SK-N-SH (cell line): ENCODE results near the gene B4GALT6. TPM values are rescaled to one million over a fixed set of nuclear protein-coding genes. Genes with fewer than 3 reads are reported as not detected.

Experiments used
- CTCF ChIA-PET: fragments of 300-600, 350-600 bp; formaldehyde crosslinking; extraction: SDS; loops from one replicate; lab custom pipeline; 2021; lab: Yijun Ruan, JAX
- POLR2A ChIA-PET: fragments of 350-600 bp; sonication (Branson Sonifier 250); formaldehyde crosslinking; extraction: SDS; loops from one replicate; lab custom pipeline; 2020; ENCODE audit warnings: antibody characterized with exemption, inconsistent platforms; lab: Yijun Ruan, JAX
- DNase-seq: peaks from one replicate; pipeline ENCODE4 v3.0.0; 2012
- H2AFZ ChIP-seq: fragments of 200-600 bp; sonication (generic); 2 replicates; pipeline ENCODE4 v1.8.1; 2016; ENCODE audit warnings: antibody characterized with exemption, mild to moderate bottlenecking, low read depth
- H3F3A ChIP-seq: fragments of 200-600 bp; sonication (generic); replicated peaks from 2 replicates; pipeline ENCODE3; 2016; ENCODE audit warnings: antibody characterized with exemption, mild to moderate bottlenecking; ENCODE audit not compliant: insufficient read depth
- H3K27ac ChIP-seq, 2 experiments: fragments of 200-500 bp in 1 of 2; fragments of 200-600 bp in 1 of 2; sonication (Bioruptor generic) in 1 of 2; sonication (generic), shearing (Covaris generic) in 1 of 2; 2 replicates each; pipeline versions ENCODE4 v1.5.1 to v1.6.1; 2014 to 2016; ENCODE audit warnings: low read depth in 2 of 2, inconsistent platforms in 1 of 2, low read length in 1 of 2, mild to moderate bottlenecking in 1 of 2, mixed read lengths in 1 of 2
- H3K27me3 ChIP-seq: fragments of 200-600 bp; sonication (generic), shearing (Covaris generic); 2 replicates; pipeline ENCODE4 v1.6.1; 2016; ENCODE audit warnings: mixed run types; ENCODE audit not compliant: insufficient read depth
- H3K36me3 ChIP-seq, 2 experiments: fragments of 200-500 bp in 1 of 2; fragments of 200-600 bp in 1 of 2; sonication (Bioruptor generic) in 1 of 2; sonication (generic) in 1 of 2; replicated peaks in 1 of 2; 2 replicates each; pipeline versions ENCODE3 to v1.5.1; 2014 to 2016; ENCODE audit warnings: low read length in 1 of 2, mild to moderate bottlenecking in 1 of 2; ENCODE audit not compliant: insufficient read depth in 2 of 2, control insufficient read depth in 1 of 2
- H3K4me1 ChIP-seq, 2 experiments: fragments of 200-500 bp in 1 of 2; fragments of 200-600 bp in 1 of 2; sonication (Bioruptor generic) in 1 of 2; sonication (generic), shearing (Covaris generic) in 1 of 2; 2 replicates each; pipeline versions ENCODE4 v1.5.1 to v1.6.1; 2014 to 2016; ENCODE audit warnings: low read depth in 1 of 2, low read length in 1 of 2, mixed run types in 1 of 2; ENCODE audit not compliant: insufficient read depth in 2 of 2, control insufficient read depth in 1 of 2
- H3K4me2 ChIP-seq: fragments of 200-600 bp; sonication (generic), shearing (Covaris generic); 2 replicates; pipeline ENCODE4 v1.6.1; 2017; ENCODE audit warnings: mixed run types
- H3K4me3 ChIP-seq, 2 experiments: fragments of 200-500 bp in 1 of 2; fragments of 200-600 bp in 1 of 2; sonication (Bioruptor generic) in 1 of 2; sonication (generic), shearing (Covaris generic) in 1 of 2; 2 replicates each; pipeline versions ENCODE4 v1.5.1 to v1.8.1; 2014 to 2016; ENCODE audit warnings: low read depth in 2 of 2, inconsistent platforms in 1 of 2, low read length in 1 of 2, mild to moderate bottlenecking in 1 of 2, mixed read lengths in 1 of 2, moderate library complexity in 1 of 2
- H3K79me2 ChIP-seq: fragments of 200-600 bp; sonication (generic); 2 replicates; pipeline ENCODE4 v1.8.1; 2017; ENCODE audit warnings: mild to moderate bottlenecking; ENCODE audit not compliant: insufficient read depth
- H3K9ac ChIP-seq: fragments of 200-600 bp; sonication (generic); 2 replicates; pipeline ENCODE4 v1.6.1; 2017; ENCODE audit warnings: mixed run types
- H3K9me2 ChIP-seq: fragments of 200-600 bp; sonication (generic); 2 replicates; pipeline ENCODE4 v1.6.1; 2017; ENCODE audit warnings: mixed run types
- H3K9me3 ChIP-seq: fragments of 200-600 bp; sonication (generic); 2 replicates; pipeline ENCODE4 v1.6.1; 2017; ENCODE audit warnings: mixed run types, mild to moderate bottlenecking, moderate library complexity
- H4K20me1 ChIP-seq: fragments of 200-600 bp; sonication (generic); 2 replicates; pipeline ENCODE4 v1.6.1; 2017; ENCODE audit warnings: mild to moderate bottlenecking, mixed run types; ENCODE audit not compliant: insufficient read depth
- ELF1 ChIP-seq: IDR thresholded peaks from 2 replicates; pipeline ENCODE4 v1.4.0; 2012
- EP300 ChIP-seq, 2 experiments: IDR thresholded peaks; 2 replicates each; pipeline versions ENCODE4 v1.4.0 to v1.6.1; 2012; ENCODE audit warnings: borderline replicate concordance in 1 of 2, low read depth in 1 of 2, low read length in 1 of 2
- EZH2phosphoT487 ChIP-seq: fragments of 200-600 bp; sonication (generic); IDR thresholded peaks from 2 replicates; pipeline ENCODE4 v1.6.1; 2017; ENCODE audit warnings: low read depth, mixed run types, mild to moderate bottlenecking, antibody characterized with exemption, moderate library complexity, borderline replicate concordance
- FOSL2 ChIP-seq: IDR thresholded peaks from 2 replicates; pipeline ENCODE4 v1.4.0; 2012; ENCODE audit warnings: low read depth, mild to moderate bottlenecking, moderate library complexity, borderline replicate concordance
- FOXM1 ChIP-seq: IDR thresholded peaks from 2 replicates; pipeline ENCODE4 v1.4.0; 2012; ENCODE audit warnings: low read depth, mild to moderate bottlenecking
- GABPA ChIP-seq: IDR thresholded peaks from 2 replicates; pipeline ENCODE4 v1.4.0; 2012; ENCODE audit warnings: low read depth, mild to moderate bottlenecking
- MEF2A ChIP-seq: IDR thresholded peaks from 2 replicates; pipeline ENCODE4 v1.4.0; 2012; ENCODE audit warnings: low read depth, borderline replicate concordance
- RCOR1 ChIP-seq: fragments of 150-350 bp; IDR thresholded peaks from 2 replicates; pipeline ENCODE4 v1.6.1; 2017; ENCODE audit warnings: antibody characterized with exemption, low read length
- RXRA ChIP-seq: IDR thresholded peaks from 2 replicates; pipeline ENCODE4 v1.4.0; 2012; ENCODE audit warnings: low read depth, mild to moderate bottlenecking, borderline replicate concordance
- SMC3 ChIP-seq: IDR thresholded peaks from 2 replicates; pipeline ENCODE4 v1.6.1; 2012; ENCODE audit warnings: low read depth, low read length, improper control_type of control experiment
- TCF12 ChIP-seq: IDR thresholded peaks from 2 replicates; pipeline ENCODE4 v1.4.0; 2012
- TEAD4 ChIP-seq: IDR thresholded peaks from 2 replicates; pipeline ENCODE4 v1.4.0; 2012; ENCODE audit warnings: mild to moderate bottlenecking, borderline replicate concordance; ENCODE audit not compliant: insufficient read depth
- YY1 ChIP-seq: IDR thresholded peaks from 2 replicates; pipeline ENCODE4 v1.4.0; 2012; ENCODE audit warnings: low read depth, mild to moderate bottlenecking
- WGBS: methylation state at CpG from one replicate; pipeline ENCODE4 v1.1.6; 2017; ENCODE audit warnings: low lambda C conversion rate; 5-methylcytosine and 5-hydroxymethylcytosine counted together
- polyA plus RNA-seq, 3 experiments: library from polyadenylated mRNA; depleted of rRNA; stranded (reverse); fragments of >200 nt; gene quantifications; 2 replicates each; pipeline ENCODE4 v1.2.3, GENCODE V29; 2012
- TF ChIP-seq, protein P1 (sequence below): IDR thresholded peaks from 2 replicates; pipeline ENCODE4 v1.6.1; 2012; ENCODE audit warnings: mild to moderate bottlenecking, low read depth, low read length, moderate library complexity
- TF ChIP-seq, protein P2 (sequence below): fragments of 150-350 bp; IDR thresholded peaks from 2 replicates; pipeline ENCODE4 v1.6.1; 2017; ENCODE audit warnings: antibody characterized with exemption, low read length, low read depth, borderline replicate concordance
- TF ChIP-seq, protein P3 (sequence below): IDR thresholded peaks from 2 replicates; pipeline ENCODE4 v1.4.0; 2012; ENCODE audit warnings: low read depth, borderline replicate concordance
- TF ChIP-seq, protein P4 (sequence below): IDR thresholded peaks from 2 replicates; pipeline ENCODE4 v1.4.0; 2012; ENCODE audit warnings: low read depth

Gene B4GALT6
- polyA plus RNA-seq, 1 of the 3 experiments (the other 2 are of a cell fraction), result 3.1 TPM

DNA sequence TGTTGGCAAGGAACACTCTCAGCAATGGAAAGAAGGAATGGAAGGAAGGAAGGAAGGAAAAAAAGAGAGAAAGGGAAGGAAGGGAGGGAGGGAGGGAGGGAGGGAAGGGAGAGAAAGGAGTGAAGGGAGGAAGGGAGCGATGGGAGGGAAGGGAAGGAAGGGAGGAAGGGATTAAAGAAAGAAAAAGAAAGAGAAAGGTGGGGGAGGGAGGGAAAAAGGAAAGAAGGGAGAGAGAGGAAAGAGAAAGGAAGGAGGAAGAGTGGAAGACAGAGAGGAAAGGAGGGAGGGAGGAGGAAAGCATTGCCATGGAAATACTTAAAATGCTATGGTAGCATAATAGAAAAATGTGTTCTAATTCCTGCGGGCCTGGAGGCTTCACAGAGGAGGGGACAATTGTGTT, 70.3 kb downstream of the B4GALT6 start:
- DNase-seq, result no peak
- WGBS, result 98% methylated on average over 2 of the region's 2 CpGs
- Histone ChIP-seq H3K9me2 (no peaks in the 10 kb centered on the region), H3K9ac (no peak overlapping the region), H3K27ac (no peak overlapping the region), H3K4me3 (no peak overlapping the region), H3F3A (no peaks in the 10 kb centered on the region), H2AFZ (no peak overlapping the region), H3K9me3 (no peaks in the 10 kb centered on the region), H3K79me2 (no peaks in the 10 kb centered on the region), H3K36me3 (no peaks in the 10 kb centered on the region), H3K27me3 (no peaks in the 10 kb centered on the region), H3K4me1 (peaks cover 0 to 6% of the 10 kb centered on the region in 2 experiments; a peak in 1 of 4 replicates), H3K4me2 (no peak overlapping the region), H4K20me1 (no peaks in the 10 kb centered on the region)
- ChIA-PET POLR2A (no interaction called here), CTCF (no interaction called here)
- TF ChIP-seq, protein P1, sequence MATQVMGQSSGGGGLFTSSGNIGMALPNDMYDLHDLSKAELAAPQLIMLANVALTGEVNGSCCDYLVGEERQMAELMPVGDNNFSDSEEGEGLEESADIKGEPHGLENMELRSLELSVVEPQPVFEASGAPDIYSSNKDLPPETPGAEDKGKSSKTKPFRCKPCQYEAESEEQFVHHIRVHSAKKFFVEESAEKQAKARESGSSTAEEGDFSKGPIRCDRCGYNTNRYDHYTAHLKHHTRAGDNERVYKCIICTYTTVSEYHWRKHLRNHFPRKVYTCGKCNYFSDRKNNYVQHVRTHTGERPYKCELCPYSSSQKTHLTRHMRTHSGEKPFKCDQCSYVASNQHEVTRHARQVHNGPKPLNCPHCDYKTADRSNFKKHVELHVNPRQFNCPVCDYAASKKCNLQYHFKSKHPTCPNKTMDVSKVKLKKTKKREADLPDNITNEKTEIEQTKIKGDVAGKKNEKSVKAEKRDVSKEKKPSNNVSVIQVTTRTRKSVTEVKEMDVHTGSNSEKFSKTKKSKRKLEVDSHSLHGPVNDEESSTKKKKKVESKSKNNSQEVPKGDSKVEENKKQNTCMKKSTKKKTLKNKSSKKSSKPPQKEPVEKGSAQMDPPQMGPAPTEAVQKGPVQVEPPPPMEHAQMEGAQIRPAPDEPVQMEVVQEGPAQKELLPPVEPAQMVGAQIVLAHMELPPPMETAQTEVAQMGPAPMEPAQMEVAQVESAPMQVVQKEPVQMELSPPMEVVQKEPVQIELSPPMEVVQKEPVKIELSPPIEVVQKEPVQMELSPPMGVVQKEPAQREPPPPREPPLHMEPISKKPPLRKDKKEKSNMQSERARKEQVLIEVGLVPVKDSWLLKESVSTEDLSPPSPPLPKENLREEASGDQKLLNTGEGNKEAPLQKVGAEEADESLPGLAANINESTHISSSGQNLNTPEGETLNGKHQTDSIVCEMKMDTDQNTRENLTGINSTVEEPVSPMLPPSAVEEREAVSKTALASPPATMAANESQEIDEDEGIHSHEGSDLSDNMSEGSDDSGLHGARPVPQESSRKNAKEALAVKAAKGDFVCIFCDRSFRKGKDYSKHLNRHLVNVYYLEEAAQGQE, result no peak
- no peak for TF ChIP-seq GABPA
- no peak for TF ChIP-seq FOXM1
- no peak for TF ChIP-seq TCF12
- TF ChIP-seq, protein P2, sequence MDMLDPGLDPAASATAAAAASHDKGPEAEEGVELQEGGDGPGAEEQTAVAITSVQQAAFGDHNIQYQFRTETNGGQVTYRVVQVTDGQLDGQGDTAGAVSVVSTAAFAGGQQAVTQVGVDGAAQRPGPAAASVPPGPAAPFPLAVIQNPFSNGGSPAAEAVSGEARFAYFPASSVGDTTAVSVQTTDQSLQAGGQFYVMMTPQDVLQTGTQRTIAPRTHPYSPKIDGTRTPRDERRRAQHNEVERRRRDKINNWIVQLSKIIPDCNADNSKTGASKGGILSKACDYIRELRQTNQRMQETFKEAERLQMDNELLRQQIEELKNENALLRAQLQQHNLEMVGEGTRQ, result no peak
- no peak for TF ChIP-seq ELF1
- no peak for TF ChIP-seq SMC3
- TF ChIP-seq FOSL2, result no peak
- TF ChIP-seq, protein P3, sequence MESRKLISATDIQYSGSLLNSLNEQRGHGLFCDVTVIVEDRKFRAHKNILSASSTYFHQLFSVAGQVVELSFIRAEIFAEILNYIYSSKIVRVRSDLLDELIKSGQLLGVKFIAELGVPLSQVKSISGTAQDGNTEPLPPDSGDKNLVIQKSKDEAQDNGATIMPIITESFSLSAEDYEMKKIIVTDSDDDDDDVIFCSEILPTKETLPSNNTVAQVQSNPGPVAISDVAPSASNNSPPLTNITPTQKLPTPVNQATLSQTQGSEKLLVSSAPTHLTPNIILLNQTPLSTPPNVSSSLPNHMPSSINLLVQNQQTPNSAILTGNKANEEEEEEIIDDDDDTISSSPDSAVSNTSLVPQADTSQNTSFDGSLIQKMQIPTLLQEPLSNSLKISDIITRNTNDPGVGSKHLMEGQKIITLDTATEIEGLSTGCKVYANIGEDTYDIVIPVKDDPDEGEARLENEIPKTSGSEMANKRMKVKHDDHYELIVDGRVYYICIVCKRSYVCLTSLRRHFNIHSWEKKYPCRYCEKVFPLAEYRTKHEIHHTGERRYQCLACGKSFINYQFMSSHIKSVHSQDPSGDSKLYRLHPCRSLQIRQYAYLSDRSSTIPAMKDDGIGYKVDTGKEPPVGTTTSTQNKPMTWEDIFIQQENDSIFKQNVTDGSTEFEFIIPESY, result no peak
- no peak for TF ChIP-seq TEAD4
- TF ChIP-seq EP300 (IDR thresholded peaks at IDR 0.05; ENCODE audit: borderline replicate concordance in 1 of 2, low read depth in 1 of 2, low read length in 1 of 2), result no peak
- TF ChIP-seq RCOR1, result no peak
- TF ChIP-seq EZH2phosphoT487, result no peak
- no peak for TF ChIP-seq MEF2A
- TF ChIP-seq, protein P4, sequence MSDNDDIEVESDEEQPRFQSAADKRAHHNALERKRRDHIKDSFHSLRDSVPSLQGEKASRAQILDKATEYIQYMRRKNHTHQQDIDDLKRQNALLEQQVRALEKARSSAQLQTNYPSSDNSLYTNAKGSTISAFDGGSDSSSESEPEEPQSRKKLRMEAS, result no peak
- no peak for TF ChIP-seq RXRA
- TF ChIP-seq YY1, result no peak
